GM12878 (cell line): ENCODE measurements around the gene DCAF5.

Experiments used
- ASH2L ChIP-seq: fragments of 300-600, 200-600 bp; sonication (generic); IDR thresholded peaks from 2 replicates; pipeline ENCODE4 v1.6.1; 2017; ENCODE audit warnings: low read depth, mild to moderate bottlenecking, borderline replicate concordance
- CTCF ChIP-seq, 3 experiments: IDR thresholded peaks in 2 of 3; conservative IDR thresholded peaks in 1 of 3; 2 replicates each; pipeline ENCODE4 v1.5.1; 2011; ENCODE audit warnings: low read depth in 3 of 3, low read length in 3 of 3, mild to moderate bottlenecking in 3 of 3, control low read depth in 2 of 3, moderate library complexity in 2 of 3, inconsistent platforms in 1 of 3, mixed read lengths in 1 of 3; ENCODE audit not compliant: control insufficient read depth in 2 of 3, insufficient read depth in 1 of 3; ENCODE audit errors: extremely low read depth in 1 of 3
- MYC ChIP-seq: IDR thresholded peaks from 2 replicates; pipeline ENCODE4 v1.6.1; 2011; ENCODE audit warnings: mild to moderate bottlenecking, low read length, moderate library complexity, inconsistent platforms; ENCODE audit not compliant: insufficient read depth, insufficient replicate concordance, insufficient read length, severe bottlenecking
- NFIC ChIP-seq: IDR thresholded peaks from 2 replicates; pipeline ENCODE4 v1.6.1; 2012; ENCODE audit warnings: low read depth, mild to moderate bottlenecking, inconsistent platforms, low read length, moderate library complexity
- SIN3A ChIP-seq: IDR thresholded peaks from 2 replicates; pipeline ENCODE4 v1.6.1; 2012; ENCODE audit warnings: low read depth, low read length, improper control_type of control experiment
- ZSCAN29 ChIP-seq: fragments of 450-650 bp; IDR thresholded peaks from 2 replicates; pipeline ENCODE4 v1.6.1; 2017; ENCODE audit warnings: mild to moderate bottlenecking, moderate library complexity

- no peak for TF ChIP-seq MYC
- no peak for TF ChIP-seq ASH2L
- no peak for TF ChIP-seq NFIC
- no peak for TF ChIP-seq CTCF (IDR thresholded peaks at IDR 0.05 in 2 of 3, conservative IDR thresholded peaks at IDR 0.05 in 1 of 3; ENCODE audit: control insufficient read depth in 2 of 3, extremely low read depth in 1 of 3, insufficient read depth in 1 of 3, low read depth in 3 of 3, low read length in 3 of 3)
- no peak for TF ChIP-seq SIN3A
- no peak for TF ChIP-seq ZSCAN29
Measured at GRCh38 chr14:69093631-69094421, 59.1 kb downstream of the DCAF5 start.
